HepG2 (cell line): ENCODE results near the gene PDC. TPM values are rescaled to one million over a fixed set of nuclear protein-coding genes. Genes with fewer than 3 reads are reported as not detected.

Experiments used
- ATAC-seq: fragments of 200-7000 bp; cut with Tn5 transposase; 3 replicates; pipeline ENCODE4 v1.9.1; 2020; ENCODE audit warnings: mild to moderate bottlenecking, moderate library complexity
- BruUV-seq: library from RNA; stranded (reverse); fragments of 400-500 nt; replicated peaks from 2 replicates; lab custom pipeline; 2021; lab: Mats Ljungman, UMichigan
- CTCF ChIA-PET: fragments of 300-600 bp; formaldehyde crosslinking; extraction: SDS; loops from one replicate; lab custom pipeline; 2021; ENCODE audit warnings: low total read pairs, inconsistent platforms, low intra/inter-chr PET ratio; lab: Yijun Ruan, JAX
- POLR2A ChIA-PET: fragments of 350-600 bp; sonication (Branson Sonifier 250); formaldehyde crosslinking; loops from one replicate; lab custom pipeline; 2020; ENCODE audit warnings: antibody characterized with exemption, inconsistent platforms; lab: Yijun Ruan, JAX
- DNase-seq: peaks from one replicate; pipeline ENCODE4 v3.0.0-alpha.2; 2015; ENCODE audit warnings: low spot score
- FAIRE-seq: peaks from 3 replicates; lab custom pipeline; 2011; peaks lifted over from hg19 to GRCh38; lab: Jason Lieb, UNC
- H2AFZ ChIP-seq: one replicate; pipeline ENCODE4 v1.6.1; 2011; ENCODE audit warnings: low read length, inconsistent platforms
- H3K27ac ChIP-seq: fragments of 300-600 bp; 3 replicates; pipeline ENCODE4 v1.8.0; 2011; ENCODE audit warnings: mixed run types, mild to moderate bottlenecking, mixed read lengths, low read length, inconsistent platforms; ENCODE audit not compliant: insufficient read depth; ENCODE audit errors: extremely low read length
- H3K27me3 ChIP-seq, 2 experiments: fragments of 200-600 bp in 1 of 2; 2 replicates in 1 of 2; 3 replicates in 1 of 2; pipeline versions ENCODE4 v1.6.0 to v1.8.0; 2011; ENCODE audit warnings: low read length in 2 of 2, mild to moderate bottlenecking in 2 of 2, moderate library complexity in 2 of 2, inconsistent platforms in 1 of 2; ENCODE audit not compliant: insufficient read depth in 2 of 2, control insufficient read depth in 1 of 2
- H3K36me3 ChIP-seq, 2 experiments: fragments of 200-600 bp in 1 of 2; replicated peaks in 1 of 2; 2 replicates in 1 of 2; 3 replicates in 1 of 2; pipeline versions ENCODE4 v1.5.1 to v1.8.0; 2011; ENCODE audit warnings: low read length in 2 of 2, inconsistent platforms in 1 of 2; ENCODE audit not compliant: insufficient read depth in 2 of 2, control insufficient read depth in 1 of 2
- H3K4me1 ChIP-seq: 2 replicates; pipeline ENCODE4 v1.5.1; 2012; ENCODE audit warnings: low read length, inconsistent platforms; ENCODE audit not compliant: insufficient read depth
- H3K4me2 ChIP-seq: 2 replicates; pipeline ENCODE4 v1.6.0; 2011; ENCODE audit warnings: low read depth, low read length, inconsistent platforms
- H3K4me3 ChIP-seq, 3 experiments: fragments of 200-600 bp in 1 of 3; sonication (generic), shearing (Covaris generic) in 1 of 3; replicated peaks in 1 of 3; 2 replicates each; pipeline ENCODE4 v1.5.1; 2011 to 2016; ENCODE audit warnings: low read length in 3 of 3, inconsistent platforms in 2 of 3, low read depth in 2 of 3, mild to moderate bottlenecking in 2 of 3, control low read depth in 1 of 3, mixed read lengths in 1 of 3; ENCODE audit not compliant: insufficient read depth in 1 of 3
- H3K79me2 ChIP-seq: one replicate; pipeline ENCODE4 v1.6.1; 2011; ENCODE audit warnings: low read length, inconsistent platforms; ENCODE audit not compliant: insufficient read depth
- H3K9ac ChIP-seq: 2 replicates; pipeline ENCODE4 v1.6.0; 2011; ENCODE audit warnings: mild to moderate bottlenecking, low read depth, low read length, inconsistent platforms; ENCODE audit not compliant: insufficient read depth
- H3K9me3 ChIP-seq: 2 replicates; pipeline ENCODE4 v1.5.1; 2012; ENCODE audit warnings: mild to moderate bottlenecking, low read length
- H4K20me1 ChIP-seq: 2 replicates; pipeline ENCODE4 v1.6.0; 2011; ENCODE audit warnings: inconsistent platforms, mild to moderate bottlenecking, low read length, moderate library complexity; ENCODE audit not compliant: insufficient read depth
- CENPBD1 ChIP-seq: sonication (generic); formaldehyde crosslinking; IDR thresholded peaks from 2 replicates; pipeline ENCODE4 v1.8.0; 2022; ENCODE audit warnings: missing genetic modification reagents, low read depth, mild to moderate bottlenecking, borderline replicate concordance
- ELF3 ChIP-seq: IDR thresholded peaks from 2 replicates; pipeline ENCODE4 v1.6.1; 2016; ENCODE audit warnings: missing genetic modification reagents, missing compliant biosample characterization
- GPN1 ChIP-seq: sonication (generic); formaldehyde crosslinking; IDR thresholded peaks from 2 replicates; pipeline ENCODE4 v1.5.1; 2020; ENCODE audit warnings: missing genetic modification reagents, borderline replicate concordance
- GTF3A ChIP-seq: sonication (generic); formaldehyde crosslinking; conservative IDR thresholded peaks from 2 replicates; pipeline ENCODE4 v1.4.0; 2020; ENCODE audit warnings: mild to moderate bottlenecking, missing genetic modification reagents
- IKZF4 ChIP-seq: sonication (generic); formaldehyde crosslinking; IDR thresholded peaks from 2 replicates; pipeline ENCODE4 v1.5.1; 2020; ENCODE audit warnings: borderline replicate concordance, mild to moderate bottlenecking, low read depth, missing genetic modification reagents; ENCODE audit errors: not compliant biosample characterization
- KDM4B ChIP-seq: sonication (generic); formaldehyde crosslinking; IDR thresholded peaks from 2 replicates; pipeline ENCODE4 v1.4.0; 2020; ENCODE audit warnings: missing genetic modification reagents
- MAFF ChIP-seq: IDR thresholded peaks from 2 replicates; pipeline ENCODE4 v1.6.1; 2011; ENCODE audit warnings: low read depth, low read length, improper control_type of control experiment
- RAD21 ChIP-seq: fragments of 450-650 bp; formaldehyde crosslinking; IDR thresholded peaks from 2 replicates; pipeline ENCODE4 v1.5.0; 2020; ENCODE audit warnings: mild to moderate bottlenecking
- SRY ChIP-seq: sonication (generic); formaldehyde crosslinking; IDR thresholded peaks from 2 replicates; pipeline ENCODE4 v1.8.0; 2022; ENCODE audit warnings: mild to moderate bottlenecking, missing genetic modification reagents
- SYNCRIP ChIP-seq: fragments of 200-400 bp; formaldehyde crosslinking; IDR thresholded peaks from 2 replicates; pipeline ENCODE4 v1.6.1; 2018; ENCODE audit warnings: mild to moderate bottlenecking, low read depth, low read length; ENCODE audit not compliant: insufficient read depth
- THAP11 ChIP-seq: IDR thresholded peaks from 2 replicates; pipeline ENCODE4 v1.6.1; 2016; ENCODE audit warnings: missing biosample characterization, missing genetic modification reagents
- ZBTB21 ChIP-seq: sonication (generic); formaldehyde crosslinking; IDR thresholded peaks from 2 replicates; pipeline ENCODE4 v1.4.0; 2020; ENCODE audit warnings: missing genetic modification reagents
- ZBTB3 ChIP-seq: sonication (generic); formaldehyde crosslinking; IDR thresholded peaks from 2 replicates; pipeline ENCODE4 v1.4.0; 2020; ENCODE audit warnings: low read depth, mild to moderate bottlenecking, moderate library complexity, missing genetic modification reagents, borderline replicate concordance
- ZBTB38 ChIP-seq: sonication (generic); formaldehyde crosslinking; IDR thresholded peaks from 2 replicates; pipeline ENCODE4 v1.5.1; 2020; ENCODE audit warnings: mild to moderate bottlenecking, missing genetic modification reagents
- ZFAT ChIP-seq: sonication (generic); formaldehyde crosslinking; conservative IDR thresholded peaks from 2 replicates; pipeline ENCODE4 v1.8.1; 2023; ENCODE audit warnings: missing genetic modification reagents, inconsistent platforms
- ZMYM2 ChIP-seq: sonication (generic); formaldehyde crosslinking; IDR thresholded peaks from 2 replicates; pipeline ENCODE4 v1.8.0; 2022; ENCODE audit warnings: mild to moderate bottlenecking, missing genetic modification reagents
- ZNF20 ChIP-seq: sonication (generic); formaldehyde crosslinking; IDR thresholded peaks from 2 replicates; pipeline ENCODE4 v1.4.0; 2020; ENCODE audit warnings: mild to moderate bottlenecking, moderate library complexity, missing genetic modification reagents
- ZNF333 ChIP-seq: sonication (generic); formaldehyde crosslinking; IDR thresholded peaks from 2 replicates; pipeline ENCODE4 v1.4.0; 2020; ENCODE audit warnings: mild to moderate bottlenecking, missing genetic modification reagents, borderline replicate concordance
- ZNF598 ChIP-seq: sonication (generic); formaldehyde crosslinking; IDR thresholded peaks from 2 replicates; pipeline ENCODE4 v1.5.1; 2020; ENCODE audit warnings: mild to moderate bottlenecking, missing genetic modification reagents, borderline replicate concordance
- ZNF607 ChIP-seq: sonication (generic); formaldehyde crosslinking; IDR thresholded peaks from 2 replicates; pipeline ENCODE4 v1.5.1; 2020; ENCODE audit warnings: missing genetic modification reagents, mild to moderate bottlenecking, borderline replicate concordance
- ZNF619 ChIP-seq: sonication (generic); formaldehyde crosslinking; IDR thresholded peaks from 2 replicates; pipeline ENCODE4 v1.4.0; 2020; ENCODE audit warnings: mild to moderate bottlenecking, missing genetic modification reagents
- ZNF629 ChIP-seq: sonication (generic); formaldehyde crosslinking; conservative IDR thresholded peaks from 2 replicates; pipeline ENCODE4 v1.5.0; 2020; ENCODE audit warnings: missing genetic modification reagents
- ZNF709 ChIP-seq: sonication (generic); formaldehyde crosslinking; IDR thresholded peaks from 2 replicates; pipeline ENCODE4 v1.5.0; 2020; ENCODE audit warnings: mild to moderate bottlenecking, missing genetic modification reagents
- ZNF770 ChIP-seq: sonication (generic); formaldehyde crosslinking; IDR thresholded peaks from 2 replicates; pipeline ENCODE4 v1.5.0; 2020; ENCODE audit warnings: mild to moderate bottlenecking, missing genetic modification reagents
- ZNF878 ChIP-seq: sonication (generic); formaldehyde crosslinking; IDR thresholded peaks from 2 replicates; pipeline ENCODE4 v1.8.1; 2023; ENCODE audit warnings: mild to moderate bottlenecking, missing genetic modification reagents, moderate library complexity
- WGBS: methylation state at CpG from one replicate; pipeline ENCODE4 v1.1.6; 2017; ENCODE audit warnings: low lambda C conversion rate; 5-methylcytosine and 5-hydroxymethylcytosine counted together
- in situ Hi-C: cut with HindIII; loops from 2 replicates; pipeline ENCODE4 v1.10.0; 2017; ENCODE audit warnings: low pct_unique_long_range_greater_than_20kb; ENCODE audit not compliant: extremely low pct_ligation_motif_present
- intact Hi-C: fragments of 100-400 bp; cut with micrococcal nuclease; formaldehyde crosslinking; loops from one replicate; pipeline ENCODE4 v1.10.0; 2022; ENCODE audit not compliant: unreplicated experiment
- polyA plus RNA-seq, 8 experiments: library from polyadenylated mRNA; depleted of rRNA in 3 of 8; stranded (reverse) in 7 of 8; unstranded in 1 of 8; fragments of >200 nt; fragmentation: Illumina TruSeq in 4 of 8; extraction: Trizol in 4 of 8; gene quantifications; 2 replicates each; pipeline versions ENCODE4 v1.2.1 to v1.2.3, GENCODE V29; 2011 to 2016; ENCODE audit warnings: low read depth in 4 of 8, missing spikeins in 1 of 8, mixed read lengths in 1 of 8; ENCODE audit not compliant: insufficient read depth in 1 of 8
- total RNA-seq, 5 experiments: library from RNA; depleted of rRNA; stranded (reverse); fragments of >200 nt; fragmentation: Illumina TruSeq; extraction: Trizol; gene quantifications; 2 replicates each; pipeline ENCODE4 v1.2.3, GENCODE V29; 2016; ENCODE audit warnings: low read depth in 1 of 5
- TF ChIP-seq, protein P1 (sequence below): sonication (generic); formaldehyde crosslinking; IDR thresholded peaks from 2 replicates; pipeline ENCODE4 v1.5.1; 2020; ENCODE audit warnings: missing genetic modification reagents, mild to moderate bottlenecking, borderline replicate concordance

PDC gene
- total and polyA plus RNA-seq, 2 of the 13 experiments (the other 11 are each of a cell fraction or from before 2014, with no cell fraction given): not detected

DNA sequence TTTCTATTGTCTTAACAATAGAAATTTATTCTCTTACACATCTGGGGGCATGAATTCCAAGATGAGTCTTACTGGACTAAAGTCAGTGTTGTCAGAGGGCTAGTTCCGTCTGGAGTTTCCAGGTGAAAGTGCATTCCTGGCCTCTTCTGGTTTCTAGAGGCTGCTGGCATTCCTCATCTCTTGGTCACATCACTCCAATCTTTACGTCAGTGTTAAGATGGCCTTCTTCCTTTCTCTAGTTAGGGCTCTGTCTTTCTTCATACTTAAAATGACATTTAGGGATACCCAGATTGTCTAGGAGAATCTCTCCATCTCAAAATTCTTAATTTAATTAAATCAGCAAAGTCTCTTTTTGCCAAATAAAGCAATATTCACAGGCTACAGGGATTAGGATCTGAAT lies 13.3 kb upstream of the PDC start:
- FAIRE-seq: no peak
- CTCF ChIA-PET: no interaction called here

DNA sequence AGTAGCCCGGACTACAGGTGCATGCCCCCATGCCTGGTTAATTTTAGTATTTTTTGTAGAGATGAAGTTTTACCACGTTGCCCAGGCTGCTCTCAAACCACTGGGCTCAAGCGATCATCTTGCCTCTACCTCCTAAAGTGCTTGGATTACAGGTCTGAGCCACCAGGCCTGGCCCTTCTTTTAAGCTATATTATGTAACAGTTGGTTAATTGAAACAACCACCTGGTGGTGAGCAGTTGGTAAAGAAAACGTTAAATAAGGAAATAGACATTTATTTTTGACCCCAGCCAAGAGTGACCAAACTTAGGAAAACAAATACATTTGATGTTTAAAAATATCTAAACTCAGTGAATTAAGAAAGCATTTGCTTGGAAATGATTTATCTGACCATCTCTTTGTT lies 12.1 kb upstream of the PDC start:
- no peak overlapping the region for H2AFZ ChIP-seq
- no peak overlapping the region for H3K9ac ChIP-seq
- H3K27ac ChIP-seq: no peak overlapping the region
- in situ Hi-C loops: no loop called here
- WGBS: 23% methylated on average over 3 of the region's 4 CpGs
- BruUV-seq: no TSS peak
- POLR2A ChIA-PET: no interaction called here
- no peaks in the 10 kb centered on the region for H3K9me3 ChIP-seq
- no peaks in the 10 kb centered on the region for H4K20me1 ChIP-seq
- intact Hi-C loops: no loop called here
- H3K36me3 ChIP-seq: no peaks in the 10 kb centered on the region
- H3K4me2 ChIP-seq: no peak overlapping the region
- H3K4me3 ChIP-seq: no peak overlapping the region
- H3K79me2 ChIP-seq: no peaks in the 10 kb centered on the region
- ATAC-seq: no peak
- no peak for DNase-seq
- FAIRE-seq: no peak
- CTCF ChIA-PET: no interaction called here
- no peaks in the 10 kb centered on the region for H3K27me3 ChIP-seq
- H3K4me1 ChIP-seq: no peaks in the 10 kb centered on the region
- TF ChIP-seq, protein P1, sequence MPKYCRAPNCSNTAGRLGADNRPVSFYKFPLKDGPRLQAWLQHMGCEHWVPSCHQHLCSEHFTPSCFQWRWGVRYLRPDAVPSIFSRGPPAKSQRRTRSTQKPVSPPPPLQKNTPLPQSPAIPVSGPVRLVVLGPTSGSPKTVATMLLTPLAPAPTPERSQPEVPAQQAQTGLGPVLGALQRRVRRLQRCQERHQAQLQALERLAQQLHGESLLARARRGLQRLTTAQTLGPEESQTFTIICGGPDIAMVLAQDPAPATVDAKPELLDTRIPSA (CRISPR knock-in tag): no peak
- TF ChIP-seq ZBTB38 (no peak), GPN1 (CRISPR knock-in tag) (no peak), ZBTB21 (no peak), ZNF770 (CRISPR knock-in tag) (no peak), ZBTB3 (CRISPR knock-in tag) (no peak), MAFF (no peak), KDM4B (CRISPR knock-in tag) (no peak), IKZF4 (CRISPR knock-in tag) (no peak), ZNF607 (CRISPR knock-in tag) (no peak)

More for the DNA sequence above, 13.3 kb upstream of the PDC start:
- no peaks in the 10 kb centered on the region for H3K9me3 ChIP-seq
- no peak overlapping the region for H3K4me2 ChIP-seq
- no peaks in the 10 kb centered on the region for H4K20me1 ChIP-seq
- in situ Hi-C loops (no loop called here), intact Hi-C loops (no loop called here)
- H2AFZ ChIP-seq: no peak overlapping the region
- no peaks in the 10 kb centered on the region for H3K4me1 ChIP-seq
- TF ChIP-seq ZNF709 (CRISPR knock-in tag) (no peak), ZNF878 (CRISPR knock-in tag) (no peak), SRY (CRISPR knock-in tag) (no peak), ZNF598 (CRISPR knock-in tag) (no peak), SYNCRIP (no peak), ZBTB21 (no peak), ELF3 (CRISPR knock-in tag) (no peak), ZNF619 (CRISPR knock-in tag) (no peak), ZNF629 (CRISPR knock-in tag) (no peak), THAP11 (no peak), ZNF20 (CRISPR knock-in tag) (no peak), ZFAT (CRISPR knock-in tag) (no peak), GTF3A (CRISPR knock-in tag) (no peak), CENPBD1 (CRISPR knock-in tag) (no peak), ZNF333 (CRISPR knock-in tag) (no peak), RAD21 (CRISPR knock-in tag) (no peak), ZMYM2 (CRISPR knock-in tag) (no peak)
- no peak for DNase-seq
- H3K36me3 ChIP-seq: no peaks in the 10 kb centered on the region
- WGBS: 0% methylated on average over 2 of the region's 2 CpGs
- POLR2A ChIA-PET: no interaction called here
- no peaks in the 10 kb centered on the region for H3K79me2 ChIP-seq
- no peak overlapping the region for H3K9ac ChIP-seq
- no peak overlapping the region for H3K27ac ChIP-seq
- H3K4me3 ChIP-seq: no peak overlapping the region
- BruUV-seq: no TSS peak
- H3K27me3 ChIP-seq: no peaks in the 10 kb centered on the region
- ATAC-seq: no peak
